Parathyroid adenoma (tissue), 2 donors: ENCODE results near the gene PCYT2.

Source experiments
- H2AFZ ChIP-seq: fragments of 300-600 bp; sonication (generic); one replicate; pipeline ENCODE4 v1.7.0; 2017; ENCODE audit warnings: antibody characterized with exemption, mild to moderate bottlenecking
- H3K27ac ChIP-seq: fragments of 300-600 bp; sonication (generic); one replicate; pipeline ENCODE4 v1.7.0; 2017
- H3K27me3 ChIP-seq: fragments of 300-600 bp; sonication (generic); one replicate; pipeline ENCODE4 v1.7.0; 2017; ENCODE audit warnings: low read length; ENCODE audit not compliant: control insufficient read depth, insufficient read depth
- H3K36me3 ChIP-seq: fragments of 300-600 bp; sonication (generic); one replicate; pipeline ENCODE4 v1.7.0; 2017; ENCODE audit warnings: low read length; ENCODE audit not compliant: control insufficient read depth, insufficient read depth
- H3K4me1 ChIP-seq: fragments of 300-600 bp; sonication (generic); one replicate; pipeline ENCODE4 v1.7.0; 2017; ENCODE audit warnings: control low read depth
- H3K4me2 ChIP-seq: fragments of 300-600 bp; sonication (generic); one replicate; pipeline ENCODE4 v1.7.0; 2017; ENCODE audit warnings: low read length
- H3K4me3 ChIP-seq: fragments of 300-600 bp; sonication (generic); one replicate; pipeline ENCODE4 v1.7.0; 2017; ENCODE audit warnings: low read depth, low read length
- H3K79me2 ChIP-seq: fragments of 300-600 bp; sonication (generic); one replicate; pipeline ENCODE4 v1.7.0; 2017; ENCODE audit warnings: control low read depth
- H3K9ac ChIP-seq: fragments of 300-600 bp; sonication (generic); one replicate; pipeline ENCODE4 v1.7.0; 2017; ENCODE audit warnings: mild to moderate bottlenecking
- H3K9me3 ChIP-seq: fragments of 300-600 bp; sonication (generic); one replicate; pipeline ENCODE4 v1.7.0; 2017; ENCODE audit warnings: low read length; ENCODE audit not compliant: control insufficient read depth
- CTCF ChIP-seq: fragments of 300-600 bp; sonication (generic); IDR thresholded peaks from one replicate; pipeline ENCODE4 v1.7.0; 2017; ENCODE audit warnings: antibody characterized with exemption, mild to moderate bottlenecking
- donor health status: primary hyperparathyroidism.

Gene PCYT2

GRCh38 chr17:81870131-81870980, 40.8 kb downstream of the PCYT2 start:
- H3K4me3 ChIP-seq: peak overlapping the region; percentile 65
- H3K36me3 ChIP-seq: no peaks in the 10 kb centered on the region
- no peak for TF ChIP-seq CTCF
- H3K9me3 ChIP-seq: no peaks in the 10 kb centered on the region
- H3K4me2 ChIP-seq: peak overlapping the region; percentile 83
- H3K9ac ChIP-seq: peak overlapping the region; percentile 29
- no peaks in the 10 kb centered on the region for H3K27me3 ChIP-seq
- H3K4me1 ChIP-seq: peaks cover 17% of the 10 kb centered on the region
- no peak overlapping the region for H2AFZ ChIP-seq
- peak overlapping the region; percentile 67 for H3K27ac ChIP-seq
- peaks cover 24% of the 10 kb centered on the region for H3K79me2 ChIP-seq

- H3K9me3 ChIP-seq: no peaks in the 10 kb centered on the region
- no peaks in the 10 kb centered on the region for H3K36me3 ChIP-seq
- H3K79me2 ChIP-seq: peaks cover 29% of the 10 kb centered on the region
- peak overlapping the region; percentile 65 for H3K4me3 ChIP-seq
- no peaks in the 10 kb centered on the region for H3K27me3 ChIP-seq
- peaks cover 20% of the 10 kb centered on the region for H3K4me1 ChIP-seq
- no peak overlapping the region for H2AFZ ChIP-seq
- peak; percentile 91 for TF ChIP-seq CTCF
- no peak overlapping the region for H3K9ac ChIP-seq
- peak overlapping the region; percentile 67 for H3K27ac ChIP-seq
- H3K4me2 ChIP-seq: peak overlapping the region; percentile 83
These were observed 41.7 kb downstream of the PCYT2 start for GRCh38 chr17:81869221-81870130.

GRCh38 chr17:81868674-81869220, 42.5 kb downstream of the PCYT2 start:
- Histone ChIP-seq H3K36me3 (no peaks in the 10 kb centered on the region), H3K4me2 (no peak overlapping the region), H3K4me3 (peak overlapping the region; percentile 65), H2AFZ (no peak overlapping the region), H3K9me3 (no peaks in the 10 kb centered on the region), H3K9ac (no peak overlapping the region), H3K4me1 (peaks cover 20% of the 10 kb centered on the region), H3K27ac (no peak overlapping the region), H3K79me2 (peaks cover 30% of the 10 kb centered on the region), H3K27me3 (no peaks in the 10 kb centered on the region)
- no peak for TF ChIP-seq CTCF

- H3K36me3 ChIP-seq: no peaks in the 10 kb centered on the region
- no peak for TF ChIP-seq CTCF
- no peaks in the 10 kb centered on the region for H3K27me3 ChIP-seq
- H3K9ac ChIP-seq: no peak overlapping the region
- peaks cover 34% of the 10 kb centered on the region for H3K79me2 ChIP-seq
- no peaks in the 10 kb centered on the region for H3K9me3 ChIP-seq
- H3K4me3 ChIP-seq: no peak overlapping the region
- H2AFZ ChIP-seq: no peak overlapping the region
- H3K4me1 ChIP-seq: peaks cover 20% of the 10 kb centered on the region
- no peak overlapping the region for H3K4me2 ChIP-seq
- peak overlapping the region; percentile 9 for H3K27ac ChIP-seq
These were observed 43.1 kb downstream of the PCYT2 start for GRCh38 chr17:81867991-81868673.
